ENCODE results near the gene HOXD8.

DNA sequence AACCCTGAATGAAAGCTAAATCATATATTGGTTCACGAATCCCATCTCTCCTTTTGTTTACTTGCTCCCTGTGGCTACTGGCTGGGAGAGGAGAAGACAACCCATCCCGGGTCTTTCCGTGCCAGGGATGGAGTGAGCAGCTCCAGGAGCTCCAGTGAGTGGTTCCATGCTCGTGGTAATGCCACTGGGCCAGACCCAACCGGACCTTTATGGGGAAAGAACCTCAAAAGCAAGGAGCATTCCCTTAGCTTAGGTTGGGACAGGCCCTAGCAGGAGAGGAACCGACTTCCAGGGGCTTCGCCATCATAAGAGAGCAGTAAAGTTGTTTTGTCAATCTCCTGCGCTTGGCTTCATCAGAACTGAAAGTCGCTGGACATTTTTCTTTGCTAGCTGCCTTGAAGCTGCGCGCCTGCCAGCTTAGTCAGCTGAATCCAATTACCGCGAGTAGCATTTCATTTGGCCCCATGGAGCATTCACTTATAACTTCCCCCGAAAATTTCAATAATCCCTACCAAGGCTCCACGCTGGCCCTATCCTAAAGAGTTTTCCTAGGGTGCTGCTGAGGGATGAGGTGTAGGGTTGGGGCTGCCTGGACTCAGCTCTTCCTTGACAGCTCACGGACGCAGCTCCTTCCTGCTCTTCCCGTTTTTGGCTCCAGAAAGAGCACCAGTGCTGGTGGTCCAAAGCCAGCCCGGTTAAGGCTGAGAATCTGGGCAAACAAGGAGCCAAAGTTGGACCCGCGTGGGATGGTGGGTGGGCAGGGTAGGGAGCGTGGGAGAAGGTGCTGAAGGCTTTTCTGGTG, 32.5 kb downstream of the HOXD8 start:
- no peak for TF ChIP-seq ZNF217 (CRISPR knock-in tag; IDR thresholded peaks at IDR 0.05)
- TF ChIP-seq, protein P1, sequence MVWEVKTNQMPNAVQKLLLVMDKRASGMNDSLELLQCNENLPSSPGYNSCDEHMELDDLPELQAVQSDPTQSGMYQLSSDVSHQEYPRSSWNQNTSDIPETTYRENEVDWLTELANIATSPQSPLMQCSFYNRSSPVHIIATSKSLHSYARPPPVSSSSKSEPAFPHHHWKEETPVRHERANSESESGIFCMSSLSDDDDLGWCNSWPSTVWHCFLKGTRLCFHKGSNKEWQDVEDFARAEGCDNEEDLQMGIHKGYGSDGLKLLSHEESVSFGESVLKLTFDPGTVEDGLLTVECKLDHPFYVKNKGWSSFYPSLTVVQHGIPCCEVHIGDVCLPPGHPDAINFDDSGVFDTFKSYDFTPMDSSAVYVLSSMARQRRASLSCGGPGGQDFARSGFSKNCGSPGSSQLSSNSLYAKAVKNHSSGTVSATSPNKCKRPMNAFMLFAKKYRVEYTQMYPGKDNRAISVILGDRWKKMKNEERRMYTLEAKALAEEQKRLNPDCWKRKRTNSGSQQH (CRISPR knock-in tag; IDR thresholded peaks at IDR 0.05), result no peak
- no peak for TF ChIP-seq FOXJ3 (CRISPR knock-in tag; IDR thresholded peaks at IDR 0.05)
- no peak for TF ChIP-seq STAT5A (IDR thresholded peaks at IDR 0.05; ENCODE audit: borderline replicate concordance, low read length)
- TF ChIP-seq MEF2D (tag; conservative IDR thresholded peaks at IDR 0.05; ENCODE audit: low read depth), result no peak
- TF ChIP-seq E2F3 (CRISPR knock-in tag; IDR thresholded peaks at IDR 0.05), result no peak
- no peak for TF ChIP-seq EZH2 (IDR thresholded peaks at IDR 0.05; ENCODE audit: borderline replicate concordance, low read depth, low read length)
- TF ChIP-seq, protein P2, sequence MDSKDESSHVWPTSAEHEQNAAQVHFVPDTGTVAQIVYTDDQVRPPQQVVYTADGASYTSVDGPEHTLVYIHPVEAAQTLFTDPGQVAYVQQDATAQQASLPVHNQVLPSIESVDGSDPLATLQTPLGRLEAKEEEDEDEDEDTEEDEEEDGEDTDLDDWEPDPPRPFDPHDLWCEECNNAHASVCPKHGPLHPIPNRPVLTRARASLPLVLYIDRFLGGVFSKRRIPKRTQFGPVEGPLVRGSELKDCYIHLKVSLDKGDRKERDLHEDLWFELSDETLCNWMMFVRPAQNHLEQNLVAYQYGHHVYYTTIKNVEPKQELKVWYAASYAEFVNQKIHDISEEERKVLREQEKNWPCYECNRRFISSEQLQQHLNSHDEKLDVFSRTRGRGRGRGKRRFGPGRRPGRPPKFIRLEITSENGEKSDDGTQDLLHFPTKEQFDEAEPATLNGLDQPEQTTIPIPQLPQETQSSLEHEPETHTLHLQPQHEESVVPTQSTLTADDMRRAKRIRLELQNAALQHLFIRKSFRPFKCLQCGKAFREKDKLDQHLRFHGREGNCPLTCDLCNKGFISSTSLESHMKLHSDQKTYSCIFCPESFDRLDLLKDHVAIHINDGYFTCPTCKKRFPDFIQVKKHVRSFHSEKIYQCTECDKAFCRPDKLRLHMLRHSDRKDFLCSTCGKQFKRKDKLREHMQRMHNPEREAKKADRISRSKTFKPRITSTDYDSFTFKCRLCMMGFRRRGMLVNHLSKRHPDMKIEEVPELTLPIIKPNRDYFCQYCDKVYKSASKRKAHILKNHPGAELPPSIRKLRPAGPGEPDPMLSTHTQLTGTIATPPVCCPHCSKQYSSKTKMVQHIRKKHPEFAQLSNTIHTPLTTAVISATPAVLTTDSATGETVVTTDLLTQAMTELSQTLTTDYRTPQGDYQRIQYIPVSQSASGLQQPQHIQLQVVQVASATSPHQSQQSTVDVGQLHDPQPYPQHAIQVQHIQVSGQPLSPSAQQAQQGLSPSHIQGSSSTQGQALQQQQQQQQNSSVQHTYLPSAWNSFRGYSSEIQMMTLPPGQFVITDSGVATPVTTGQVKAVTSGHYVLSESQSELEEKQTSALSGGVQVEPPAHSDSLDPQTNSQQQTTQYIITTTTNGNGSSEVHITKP (IDR thresholded peaks at IDR 0.05; ENCODE audit: partially characterized antibody), result no peak

Measured in K562 (cell line).